GM12878 (cell line): ENCODE results near the gene TAAR8. TPM values are rescaled to one million over a fixed set of nuclear protein-coding genes. Genes with fewer than 3 reads are reported as not detected.
"Not testable (repeated sequence)": the region's sequence is repeated elsewhere in the genome, so short reads cannot be mapped to it uniquely, and the experiment has no call there.

Experiments used
- ATAC-seq: fragments of 200-7000 bp; cut with Tn5 transposase; 3 replicates; pipeline ENCODE4 v1.9.1; 2020; ENCODE audit warnings: mild to moderate bottlenecking, moderate library complexity
- BruUV-seq: library from RNA; stranded (reverse); fragments of 400-500 nt; replicated peaks from 2 replicates; lab custom pipeline; 2021; lab: Mats Ljungman, UMichigan
- CTCF ChIA-PET: fragments of 300-600 bp; sonication (Branson Sonifier 250); formaldehyde crosslinking; extraction: SDS; loops from one replicate; lab custom pipeline; 2021; ENCODE audit warnings: inconsistent platforms; lab: Yijun Ruan, JAX
- POLR2A ChIA-PET: fragments of 350-600 bp; formaldehyde crosslinking; extraction: SDS; loops from one replicate; lab custom pipeline; 2021; ENCODE audit warnings: inconsistent platforms; lab: Charles Lee
- RAD21 ChIA-PET: fragments of 300-600 bp; sonication (Branson Sonifier 250); formaldehyde crosslinking; loops from one replicate; lab custom pipeline; 2023; ENCODE audit warnings: antibody characterized with exemption; ENCODE audit not compliant: unreplicated experiment; lab: Charles Lee
- SMC1A ChIA-PET: fragments of 300-600 bp; sonication (Branson Sonifier 250); formaldehyde crosslinking; loops from one replicate; lab custom pipeline; 2023; ENCODE audit not compliant: unreplicated experiment, uncharacterized antibody; lab: Charles Lee
- DNase-seq: peaks from one replicate; pipeline ENCODE4 v3.0.0-alpha.2; 2011; ENCODE audit warnings: low read depth, low spot score
- FAIRE-seq: peaks from 3 replicates; lab custom pipeline; 2011; peaks lifted over from hg19 to GRCh38; lab: Jason Lieb, UNC
- H2AFZ ChIP-seq: 2 replicates; pipeline ENCODE4 v1.6.0; 2011; ENCODE audit warnings: low read depth, low read length, control low read depth; ENCODE audit not compliant: control insufficient read depth
- H3K27ac ChIP-seq: 2 replicates; pipeline ENCODE4 v1.5.1; 2011; ENCODE audit warnings: control low read depth; ENCODE audit not compliant: control insufficient read depth, insufficient read depth
- H3K27me3 ChIP-seq, 2 experiments: replicated peaks in 1 of 2; 2 replicates each; pipeline versions ENCODE4 v1.6.0 to v1.6.1; 2011; ENCODE audit warnings: low read length in 1 of 2; ENCODE audit not compliant: control insufficient read depth in 2 of 2, insufficient read depth in 2 of 2
- H3K36me3 ChIP-seq, 2 experiments: 2 replicates each; pipeline ENCODE4 v1.5.1; 2011; ENCODE audit warnings: low read length in 1 of 2; ENCODE audit not compliant: control insufficient read depth in 2 of 2, insufficient read depth in 2 of 2
- H3K4me1 ChIP-seq: 2 replicates; pipeline ENCODE4 v1.6.1; 2011; ENCODE audit warnings: mild to moderate bottlenecking, low read length, moderate library complexity, mixed read lengths; ENCODE audit not compliant: control insufficient read depth, insufficient read depth
- H3K4me2 ChIP-seq: 2 replicates; pipeline ENCODE4 v1.6.0; 2011; ENCODE audit warnings: control low read depth; ENCODE audit not compliant: control insufficient read depth, insufficient read depth
- H3K4me3 ChIP-seq: fragments of 200-600 bp; sonication (generic); 2 replicates; pipeline ENCODE4 v1.5.1; 2016
- H3K79me2 ChIP-seq: 2 replicates; pipeline ENCODE4 v1.6.0; 2011; ENCODE audit warnings: low read length; ENCODE audit not compliant: control insufficient read depth, insufficient read depth
- H3K9ac ChIP-seq: 2 replicates; pipeline ENCODE4 v1.8.0; 2011; ENCODE audit warnings: low read length, control low read depth, mixed read lengths; ENCODE audit not compliant: control insufficient read depth, insufficient read depth
- H3K9me3 ChIP-seq: replicated peaks from 3 replicates; pipeline ENCODE4 v1.5.1; 2011; ENCODE audit warnings: mild to moderate bottlenecking, low read length; ENCODE audit not compliant: control insufficient read depth, insufficient read depth
- H4K20me1 ChIP-seq: 2 replicates; pipeline ENCODE4 v1.6.0; 2011; ENCODE audit not compliant: control insufficient read depth, insufficient read depth
- FOS ChIP-seq: IDR thresholded peaks from 3 replicates; pipeline ENCODE4 v1.6.1; 2011; ENCODE audit warnings: borderline replicate concordance; ENCODE audit not compliant: insufficient read length; ENCODE audit errors: extremely low read depth
- PAX8 ChIP-seq: fragments of 450-650 bp; IDR thresholded peaks from 2 replicates; pipeline ENCODE4 v1.6.1; 2017; ENCODE audit warnings: mild to moderate bottlenecking, moderate library complexity
- POU2F2 ChIP-seq: IDR thresholded peaks from 3 replicates; pipeline ENCODE4 v1.6.1; 2011; ENCODE audit warnings: low read depth, mild to moderate bottlenecking, low read length, borderline replicate concordance
- TAF1 ChIP-seq: IDR thresholded peaks from 2 replicates; pipeline ENCODE4 v1.6.1; 2011; ENCODE audit warnings: mild to moderate bottlenecking, low read depth, low read length, borderline replicate concordance
- USF1 ChIP-seq: IDR thresholded peaks from 2 replicates; pipeline ENCODE4 v1.6.1; 2011; ENCODE audit warnings: borderline replicate concordance, low read depth, mild to moderate bottlenecking, moderate library complexity, mixed read lengths, low read length; ENCODE audit not compliant: insufficient read depth; ENCODE audit errors: extremely low read length
- WGBS: methylation state at CpG from one replicate; pipeline ENCODE4 v1.1.6; 2016; ENCODE audit warnings: low lambda C conversion rate; ENCODE audit not compliant: insufficient replicate concordance, insufficient coverage; ENCODE audit errors: missing lambda C conversion rate; 5-methylcytosine and 5-hydroxymethylcytosine counted together
- in situ Hi-C: fragments of 300-500 bp; cut with MboI; formaldehyde crosslinking; loops from 9 replicates; pipeline ENCODE4 v1.14.3; 2018; ENCODE audit warnings: mixed read lengths
- intact Hi-C: fragments of 100-400 bp; cut with micrococcal nuclease; formaldehyde crosslinking; loops from one replicate; pipeline ENCODE4 v1.14.2; 2022; ENCODE audit not compliant: unreplicated experiment
- polyA plus RNA-seq, 11 experiments: library from polyadenylated mRNA; depleted of rRNA in 4 of 11; unstranded in 6 of 11; stranded (reverse) in 5 of 11; fragments of >200 nt; fragmentation: Nextera tagmentation in 4 of 11; fragmentation: Illumina TruSeq in 1 of 11; extraction: Ambion mirVana in 4 of 11; extraction: Trizol in 1 of 11; gene quantifications; 1 replicate in 1 of 11; 2 replicates in 10 of 11; pipeline versions ENCODE4 v1.2.1 to v1.2.3, GENCODE V29; 2011 to 2016; ENCODE audit warnings: inconsistent platforms in 2 of 11, missing spikeins in 2 of 11, low read depth in 1 of 11
- total RNA-seq, 4 experiments: library from RNA; depleted of rRNA in 3 of 4; stranded (reverse); fragments of >200 nt in 3 of 4; fragmentation: Illumina TruSeq in 1 of 4; extraction: Trizol in 1 of 4; gene quantifications; 2 replicates each; pipeline versions ENCODE4 v1.2.1 to v1.2.3, GENCODE V29; 2013 to 2021
- TF ChIP-seq, protein P1 (sequence below), 3 experiments: IDR thresholded peaks in 2 of 3; conservative IDR thresholded peaks in 1 of 3; 2 replicates each; pipeline ENCODE4 v1.5.1; 2011; ENCODE audit warnings: low read depth in 3 of 3, low read length in 3 of 3, mild to moderate bottlenecking in 3 of 3, control low read depth in 2 of 3, moderate library complexity in 2 of 3, inconsistent platforms in 1 of 3, mixed read lengths in 1 of 3; ENCODE audit not compliant: control insufficient read depth in 2 of 3, insufficient read depth in 1 of 3; ENCODE audit errors: extremely low read depth in 1 of 3

Gene TAAR8
- total and polyA plus RNA-seq, 10 of the 15 experiments (the other 5 are each of a cell fraction or from before 2014, with no cell fraction given) = not detected

GRCh38 chr6:132596201-132596600 is 43.7 kb downstream of the TAAR8 start (continued):
- TF ChIP-seq FOS = no peak

DNA sequence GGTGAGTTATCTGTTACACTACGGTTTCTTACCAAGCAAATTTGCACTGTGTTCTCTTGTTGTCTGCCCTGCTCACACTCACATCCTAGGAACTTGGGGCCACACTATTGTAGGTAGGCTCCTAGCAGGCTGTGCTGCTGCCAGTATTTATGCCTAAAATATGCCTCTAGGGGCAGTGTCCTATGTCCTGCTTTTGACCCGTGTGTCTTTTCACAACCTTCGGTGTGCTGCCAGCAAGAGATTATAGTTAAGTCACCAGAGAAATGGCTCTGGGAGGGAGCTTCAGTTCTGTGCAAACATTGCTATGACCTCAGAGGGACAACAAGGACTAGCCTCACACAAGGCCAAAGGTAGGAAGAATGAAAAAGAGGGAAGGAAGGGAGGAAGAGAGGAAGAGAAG is 46.0 kb downstream of the TAAR8 start:
- Histone ChIP-seq H3K9me3 (no peaks in the 10 kb centered on the region), H2AFZ (no peak overlapping the region), H3K27ac (no peak overlapping the region), H3K79me2 (no peaks in the 10 kb centered on the region), H3K36me3 (no peaks in the 10 kb centered on the region), H3K4me1 (no peaks in the 10 kb centered on the region), H4K20me1 (no peaks in the 10 kb centered on the region), H3K27me3 (0 out of 4 replicates have a peak, but pooled peaks cover 0 to 2% of the 10 kb centered on the region in 2 experiments), H3K4me2 (no peak overlapping the region), H3K9ac (no peak overlapping the region), H3K4me3 (no peak overlapping the region)
- RAD21 ChIA-PET = no interaction called here
- POLR2A ChIA-PET = no interaction called here
- DNase-seq = no peak
- BruUV-seq = no TSS peak
- intact Hi-C loops = no loop called here
- TF ChIP-seq TAF1 (no peak), POU2F2 (no peak), USF1 (no peak), PAX8 (no peak)
- TF ChIP-seq, protein P1, sequence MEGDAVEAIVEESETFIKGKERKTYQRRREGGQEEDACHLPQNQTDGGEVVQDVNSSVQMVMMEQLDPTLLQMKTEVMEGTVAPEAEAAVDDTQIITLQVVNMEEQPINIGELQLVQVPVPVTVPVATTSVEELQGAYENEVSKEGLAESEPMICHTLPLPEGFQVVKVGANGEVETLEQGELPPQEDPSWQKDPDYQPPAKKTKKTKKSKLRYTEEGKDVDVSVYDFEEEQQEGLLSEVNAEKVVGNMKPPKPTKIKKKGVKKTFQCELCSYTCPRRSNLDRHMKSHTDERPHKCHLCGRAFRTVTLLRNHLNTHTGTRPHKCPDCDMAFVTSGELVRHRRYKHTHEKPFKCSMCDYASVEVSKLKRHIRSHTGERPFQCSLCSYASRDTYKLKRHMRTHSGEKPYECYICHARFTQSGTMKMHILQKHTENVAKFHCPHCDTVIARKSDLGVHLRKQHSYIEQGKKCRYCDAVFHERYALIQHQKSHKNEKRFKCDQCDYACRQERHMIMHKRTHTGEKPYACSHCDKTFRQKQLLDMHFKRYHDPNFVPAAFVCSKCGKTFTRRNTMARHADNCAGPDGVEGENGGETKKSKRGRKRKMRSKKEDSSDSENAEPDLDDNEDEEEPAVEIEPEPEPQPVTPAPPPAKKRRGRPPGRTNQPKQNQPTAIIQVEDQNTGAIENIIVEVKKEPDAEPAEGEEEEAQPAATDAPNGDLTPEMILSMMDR (IDR thresholded peaks at IDR 0.05 in 2 of 3, conservative IDR thresholded peaks at IDR 0.05 in 1 of 3; ENCODE audit: control insufficient read depth in 2 of 3, extremely low read depth in 1 of 3, insufficient read depth in 1 of 3, low read depth in 3 of 3, low read length in 3 of 3) = peak; percentile 35 to 53 (median 51); a peak in 4 of 6 replicates
- in situ Hi-C loops = no loop called here
- WGBS = 29% methylated on average over 3 of the region's 3 CpGs
- SMC1A ChIA-PET = interaction anchor here (1.0 kb wide), 1 partner anchor 1325 kb away, joined by 6 read pairs; no protein-coding TSS in a partner anchor
- CTCF ChIA-PET = interaction anchor here (0.7 to 1.2 kb wide), 3 partner anchors 9 to 360 kb away, joined by 3 to 5 read pairs (median 3); partner anchors contain the start of gene TAAR5
- no peak for FAIRE-seq
- ATAC-seq = peak; percentile 94

GRCh38 chr6:132600900-132601299 is 48.4 kb downstream of the TAAR8 start:
- in situ Hi-C loops, H3K36me3 ChIP-seq, H4K20me1 ChIP-seq, ATAC-seq, H3K27ac ChIP-seq, H3K27me3 ChIP-seq, H3K4me1 ChIP-seq, RAD21 ChIA-PET, H3K79me2 ChIP-seq, intact Hi-C loops, DNase-seq, POLR2A ChIA-PET, CTCF ChIA-PET, H3K9me3 ChIP-seq, H3K9ac ChIP-seq, H3K4me3 ChIP-seq, SMC1A ChIA-PET, H2AFZ ChIP-seq, H3K4me2 ChIP-seq, BruUV-seq: not testable (repeated sequence)
- peak; percentile 18 for FAIRE-seq
